GM19099 (cell line): Measurements from ENCODE around the gene EARS2.

ENCODE experiments used
- POLR2A ChIP-seq: IDR thresholded peaks from 3 replicates; pipeline ENCODE4 v1.6.1; 2011; ENCODE audit warnings: low read depth; ENCODE audit not compliant: insufficient read length; ENCODE audit errors: extremely low read depth

The EARS2 gene

DNA sequence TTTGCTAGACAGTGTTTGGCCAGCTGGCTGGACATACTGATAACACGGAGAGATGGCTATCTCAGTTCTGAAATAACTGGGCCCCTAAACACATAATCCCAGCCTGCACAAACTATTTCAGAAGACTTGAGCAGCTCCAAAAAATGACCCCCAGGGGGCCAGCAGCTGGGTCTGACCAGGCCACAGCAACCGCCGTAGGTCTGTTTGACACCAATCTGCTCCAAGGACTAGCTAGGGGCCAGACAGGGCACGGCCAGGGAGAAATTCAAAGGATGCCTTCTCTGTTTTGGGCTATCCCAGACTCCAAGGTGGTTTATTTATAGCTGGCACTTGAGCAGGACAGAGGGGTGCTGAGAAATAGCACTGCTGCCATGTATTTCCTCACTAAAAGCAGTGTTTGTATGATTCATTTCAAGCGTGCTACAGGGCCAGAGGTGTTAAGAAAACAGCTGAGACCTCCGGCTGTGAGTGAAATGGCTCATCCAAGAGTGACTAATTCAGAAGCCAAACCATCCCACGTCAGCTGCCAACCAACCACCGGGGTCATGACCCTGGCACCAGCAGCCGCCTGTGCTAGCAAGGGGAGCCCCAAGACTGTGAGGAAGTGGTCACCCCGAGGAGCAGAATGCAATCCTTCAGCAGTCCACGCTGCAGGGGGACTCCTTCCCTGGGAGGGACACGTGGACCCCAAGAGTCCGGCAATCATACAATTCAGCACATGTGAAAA lies 52.5 kb downstream of the EARS2 start:
- TF ChIP-seq POLR2A: no peak

DNA sequence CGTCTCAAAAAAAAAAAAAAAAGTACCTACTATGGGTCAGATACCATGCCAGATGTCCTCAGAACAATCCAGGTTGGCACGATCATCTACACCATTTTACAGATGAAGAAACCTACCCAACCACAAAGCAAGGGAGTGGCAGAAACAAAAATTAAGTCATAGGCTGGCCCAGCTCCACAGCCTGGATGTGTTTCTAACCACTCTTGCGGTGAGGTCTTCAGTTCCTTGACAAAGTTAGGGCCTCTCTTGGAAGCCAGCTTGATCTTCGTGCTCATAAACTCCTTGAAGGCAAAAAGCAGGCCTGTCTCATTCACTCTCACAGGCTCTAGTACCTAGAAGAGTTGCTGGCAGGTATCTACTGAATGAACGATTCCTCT lies 53.1 kb downstream of the EARS2 start:
- TF ChIP-seq POLR2A: no peak

DNA sequence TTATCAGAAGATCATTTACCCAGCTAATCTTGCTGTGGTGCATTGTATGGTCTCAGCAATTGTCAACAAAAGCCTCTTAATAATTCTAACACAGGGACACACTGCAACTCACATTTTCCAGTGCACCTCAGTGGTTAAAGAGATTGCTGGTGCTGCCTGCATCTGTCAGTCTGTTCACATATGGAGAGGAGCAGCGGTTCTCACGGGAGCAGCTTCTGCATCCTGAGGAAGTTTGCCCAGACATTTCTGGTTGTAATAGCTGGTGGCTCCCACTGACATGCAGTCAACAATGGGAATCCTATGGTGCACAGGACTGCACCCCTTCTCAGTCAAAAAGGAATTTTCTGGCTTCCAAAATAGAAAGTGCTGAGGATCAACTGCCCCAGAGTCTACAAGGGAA lies 54.7 kb downstream of the EARS2 start:
- TF ChIP-seq POLR2A: no peak

DNA sequence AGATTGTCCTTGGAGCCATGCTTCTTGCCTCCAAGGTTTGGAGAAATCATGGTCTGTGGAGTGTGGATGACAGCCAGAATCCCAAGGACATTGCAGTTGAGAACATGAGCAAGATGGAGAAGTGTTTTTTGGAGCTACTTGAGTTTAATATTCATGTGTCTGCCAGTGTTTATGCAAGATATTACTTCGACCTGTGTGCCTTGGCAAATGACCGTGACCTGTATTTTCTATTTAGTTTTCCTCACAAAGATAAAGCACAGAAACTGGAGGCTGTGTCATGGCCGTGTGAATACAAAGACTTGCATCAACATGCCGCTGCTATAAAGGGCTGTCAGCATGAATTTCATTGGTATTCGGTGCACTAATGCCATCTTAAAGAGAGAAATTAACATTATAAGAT lies 55.9 kb downstream of the EARS2 start:
- TF ChIP-seq POLR2A: no peak

DNA sequence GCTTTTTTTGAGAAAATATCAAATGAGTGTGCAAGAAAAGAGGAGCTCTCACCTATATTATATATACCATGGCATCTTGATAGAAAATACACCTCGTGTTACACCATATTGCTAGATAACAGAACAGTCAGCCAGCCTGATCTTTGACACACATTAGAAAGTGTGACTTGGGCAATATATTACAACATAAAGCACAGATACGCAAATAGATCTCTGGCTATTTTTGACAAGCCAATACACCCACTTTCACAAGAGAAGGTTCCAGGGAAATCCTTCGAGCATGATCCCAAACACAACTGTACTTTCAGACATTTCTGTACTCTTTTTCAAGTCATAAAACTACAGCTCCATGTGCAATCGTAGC lies 56.3 kb downstream of the EARS2 start:
- no peak for TF ChIP-seq POLR2A

DNA sequence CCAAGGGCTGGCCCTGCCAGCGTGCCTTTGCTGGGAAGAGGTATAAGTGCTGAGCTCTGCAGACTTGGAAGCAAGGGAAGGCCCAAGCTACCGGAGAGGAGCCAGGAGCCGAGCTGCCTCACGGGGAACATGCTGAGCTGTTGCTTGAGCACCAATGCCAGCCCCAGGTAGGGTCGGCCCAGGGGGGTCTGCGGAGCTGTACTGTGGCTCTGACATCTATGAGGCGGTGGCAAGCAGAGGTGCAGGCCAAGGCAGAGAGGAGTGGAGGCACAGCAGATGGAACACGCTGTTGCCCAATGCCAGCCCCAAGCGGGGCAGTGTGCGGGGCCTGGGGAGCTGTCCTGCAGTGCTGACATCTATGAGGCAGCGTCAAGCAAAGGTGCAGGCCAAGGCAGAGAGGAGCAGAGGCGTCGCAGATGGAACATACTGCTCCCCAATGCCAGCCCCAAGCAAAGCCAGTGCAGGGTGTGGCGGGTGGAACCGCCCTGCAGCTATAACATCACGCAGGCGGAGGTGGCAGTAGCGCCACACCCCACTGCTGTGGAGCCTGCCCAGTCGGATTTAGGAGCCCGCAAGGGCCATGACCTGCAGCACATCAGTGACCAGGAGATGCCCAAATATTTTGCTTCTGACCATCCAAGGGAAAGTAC lies 56.8 kb downstream of the EARS2 start:
- no peak for TF ChIP-seq POLR2A

DNA sequence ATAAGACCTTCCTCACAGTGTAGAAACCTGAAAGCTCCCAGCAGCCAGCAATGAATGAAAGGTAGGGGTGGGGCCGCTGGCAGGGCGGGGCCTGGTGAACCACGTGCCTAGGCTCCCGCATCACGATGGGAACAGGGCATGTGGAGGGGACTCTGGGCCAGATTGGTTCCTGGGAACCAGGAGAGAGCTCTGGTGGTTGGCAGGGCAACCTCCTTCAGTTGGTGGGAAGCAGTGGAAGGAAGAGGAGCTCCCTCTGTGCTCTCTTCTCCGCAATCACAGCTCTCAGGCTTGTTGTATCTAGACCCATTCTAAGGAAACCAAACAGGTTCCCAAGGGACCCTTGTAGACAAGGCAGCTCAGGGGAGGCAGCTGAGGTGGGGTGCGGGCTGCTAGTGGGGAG lies 57.3 kb downstream of the EARS2 start:
- TF ChIP-seq POLR2A: no peak

GRCh38 chr16:23498863-23499262 lies 58.3 kb downstream of the EARS2 start:
- TF ChIP-seq POLR2A: no peak

GRCh38 chr16:23497543-23497868 lies 59.6 kb downstream of the EARS2 start:
- no peak for TF ChIP-seq POLR2A

DNA sequence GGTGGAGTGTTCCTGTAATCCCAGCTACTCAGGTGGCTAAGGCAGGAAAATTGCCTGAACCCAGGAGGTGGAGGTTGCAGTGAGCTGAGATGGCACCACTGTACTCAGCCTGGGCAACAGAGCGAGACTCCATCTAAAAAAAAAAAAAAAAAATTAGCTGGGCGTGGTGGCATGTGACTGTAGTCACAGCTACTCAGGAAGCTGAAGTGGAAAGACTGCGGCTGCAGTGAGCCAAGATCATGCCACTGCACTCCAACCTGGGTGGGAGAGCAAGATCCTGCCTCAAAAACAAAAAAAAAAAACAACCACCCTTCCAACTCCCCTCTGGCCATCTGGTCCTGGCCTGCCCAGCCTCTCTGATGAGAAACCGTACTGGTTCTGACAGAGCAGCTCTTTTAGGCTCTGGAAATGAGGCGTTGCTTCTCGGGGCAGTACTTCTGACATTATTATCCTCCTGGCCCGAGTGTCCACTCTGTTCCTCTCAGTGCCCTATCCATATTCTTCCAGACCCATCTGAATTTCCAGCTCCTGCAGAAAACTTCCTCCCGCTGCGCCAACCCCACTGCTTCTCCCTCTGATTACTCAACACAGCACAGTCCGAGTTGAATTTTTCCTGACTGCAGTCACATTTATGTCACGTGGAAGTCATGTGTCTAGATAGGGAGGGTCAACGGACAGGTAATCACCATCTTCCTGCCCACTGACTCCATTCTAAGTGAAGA lies 60.2 kb downstream of the EARS2 start:
- TF ChIP-seq POLR2A: no peak

GRCh38 chr16:23495671-23496070 lies 61.5 kb downstream of the EARS2 start:
- no peak for TF ChIP-seq POLR2A

- no peak for TF ChIP-seq POLR2A
These were observed 63.0 kb downstream of the EARS2 start for GRCh38 chr16:23494188-23494587.

DNA sequence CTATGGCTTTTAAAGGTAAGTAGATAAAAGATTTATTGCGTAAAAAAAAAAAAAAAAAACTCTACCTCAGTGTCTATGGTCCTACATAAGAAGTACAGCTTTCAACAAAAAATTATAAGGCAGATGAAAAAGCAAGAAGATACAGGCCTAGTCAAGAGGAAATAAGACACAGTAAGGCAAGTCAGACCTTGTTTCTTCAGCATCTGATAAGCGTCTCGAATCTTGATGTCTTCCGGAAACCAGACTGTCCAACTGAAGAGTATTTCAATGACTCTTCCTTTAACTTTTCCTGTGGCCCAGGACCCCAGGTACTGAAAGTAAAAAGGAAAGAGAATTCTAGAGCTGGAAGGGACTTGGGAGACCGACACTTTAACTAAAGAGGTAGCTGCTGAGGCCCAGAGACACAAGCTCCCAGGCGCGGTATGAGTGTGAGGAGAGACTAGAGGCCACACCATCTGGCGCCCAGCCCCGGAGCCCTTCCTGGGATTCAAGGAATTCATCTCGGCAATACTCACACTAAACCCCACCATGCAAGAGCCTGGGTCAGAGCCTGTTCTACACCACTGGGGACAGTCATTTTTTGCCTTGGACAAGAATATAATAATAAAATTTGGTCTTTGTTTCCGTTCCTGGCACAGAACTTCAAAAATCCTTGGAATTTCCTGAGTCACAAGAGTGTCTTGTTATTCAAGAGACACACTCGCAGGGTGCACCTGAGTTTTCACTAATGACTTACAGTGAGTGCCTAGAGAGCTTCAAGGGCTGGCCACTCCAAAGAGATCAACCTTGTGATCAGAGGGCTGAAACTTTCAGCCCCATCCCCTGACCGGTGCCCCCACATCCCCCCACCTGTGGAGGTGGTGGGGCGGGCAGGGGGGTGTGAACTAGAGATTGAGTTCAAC lies 65.4 kb downstream of the EARS2 start:
- TF ChIP-seq POLR2A: no peak

DNA sequence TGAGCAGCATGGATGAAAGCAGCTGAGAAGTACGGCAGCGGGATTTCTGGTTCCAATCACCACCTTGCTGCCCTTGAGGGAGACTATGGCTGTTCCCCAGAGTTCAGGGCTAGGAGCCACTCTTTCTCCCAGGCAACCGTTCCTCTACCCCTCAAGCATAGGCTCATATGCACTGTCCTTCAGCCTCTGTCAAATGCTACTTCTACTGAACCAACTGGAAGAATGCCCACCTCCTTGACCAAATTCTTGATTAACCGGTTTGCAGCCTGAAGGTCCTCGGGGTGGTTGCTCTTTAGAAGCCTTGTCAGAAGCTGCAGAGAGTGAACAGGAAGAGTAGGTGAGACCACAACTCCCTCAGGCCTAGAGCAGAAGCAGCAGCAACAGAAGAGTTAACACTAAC lies 70.7 kb downstream of the EARS2 start:
- TF ChIP-seq POLR2A: no peak

GRCh38 chr16:23485841-23486240 lies 71.3 kb downstream of the EARS2 start:
- no peak for TF ChIP-seq POLR2A
